Endothelial cell of umbilical vein (primary cell): ENCODE data around the gene PLEKHA7. TPM values are rescaled to one million over a fixed set of nuclear protein-coding genes. Genes with fewer than 3 reads are reported as not detected.

Experiments
- BruUV-seq: library from RNA; stranded (reverse); fragments of 400-500 nt; replicated peaks from 2 replicates; lab custom pipeline; 2021; lab: Mats Ljungman, UMichigan
- CTCF ChIA-PET: fragments of 300-600, 350-600 bp; sonication (Branson Sonifier 250); formaldehyde crosslinking; loops from one replicate; lab custom pipeline; 2021; ENCODE audit warnings: antibody characterized with exemption, inconsistent platforms; lab: Charles Lee
- POLR2A ChIA-PET: fragments of 300-600, 350-600 bp; sonication (Branson Sonifier 250); formaldehyde crosslinking; loops from one replicate; lab custom pipeline; 2021; ENCODE audit warnings: antibody characterized with exemption, inconsistent platforms; lab: Charles Lee
- DNase-seq: peaks from one replicate; pipeline ENCODE4 v3.0.0-alpha.2; 2011; ENCODE audit warnings: low read depth, low spot score
- FAIRE-seq: peaks from 2 replicates; lab custom pipeline; 2011; peaks lifted over from hg19 to GRCh38; lab: Jason Lieb, UNC
- H2AFZ ChIP-seq: 2 replicates; pipeline ENCODE4 v1.6.0; 2012; ENCODE audit warnings: low read depth, low read length, control low read depth, inconsistent platforms
- H3K27ac ChIP-seq: 2 replicates; pipeline ENCODE4 v1.5.1; 2011; ENCODE audit warnings: low read depth, mild to moderate bottlenecking, control low read depth, low read length, moderate library complexity; ENCODE audit not compliant: insufficient read depth
- H3K27me3 ChIP-seq, 2 experiments: 2 replicates each; pipeline versions ENCODE4 v1.6.0 to v1.6.1; 2011; ENCODE audit warnings: low read length in 2 of 2, mixed read lengths in 1 of 2; ENCODE audit not compliant: control insufficient read depth in 2 of 2, insufficient read depth in 2 of 2
- H3K36me3 ChIP-seq, 2 experiments: 2 replicates in 1 of 2; 3 replicates in 1 of 2; pipeline ENCODE4 v1.5.1; 2011; ENCODE audit warnings: low read length in 2 of 2, mild to moderate bottlenecking in 1 of 2, moderate library complexity in 1 of 2; ENCODE audit not compliant: control insufficient read depth in 2 of 2, insufficient read depth in 2 of 2; ENCODE audit errors: extremely low read depth in 1 of 2
- H3K4me1 ChIP-seq: 3 replicates; pipeline ENCODE4 v1.5.1; 2011; ENCODE audit warnings: mild to moderate bottlenecking, low read length; ENCODE audit not compliant: control insufficient read depth, insufficient read depth; ENCODE audit errors: extremely low read depth
- H3K4me2 ChIP-seq: 2 replicates; pipeline ENCODE4 v1.6.1; 2011; ENCODE audit warnings: low read length, control low read depth, mixed read lengths; ENCODE audit not compliant: insufficient read depth
- H3K4me3 ChIP-seq, 3 experiments: fragments of 200-600 bp in 1 of 3; sonication (generic), shearing (Covaris generic) in 1 of 3; replicated peaks in 1 of 3; 2 replicates each; pipeline ENCODE4 v1.5.1; 2011 to 2016; ENCODE audit warnings: control low read depth in 3 of 3, low read length in 3 of 3, mild to moderate bottlenecking in 2 of 3, inconsistent platforms in 1 of 3, low read depth in 1 of 3, moderate library complexity in 1 of 3; ENCODE audit not compliant: insufficient read depth in 1 of 3
- H3K79me2 ChIP-seq: 2 replicates; pipeline ENCODE4 v1.6.0; 2012; ENCODE audit warnings: low read length, inconsistent platforms; ENCODE audit not compliant: control insufficient read depth, insufficient read depth
- H3K9ac ChIP-seq: replicated peaks from 2 replicates; pipeline ENCODE3; 2011; ENCODE audit warnings: low read length, control low read depth; ENCODE audit not compliant: insufficient read depth; ENCODE audit errors: extremely low read depth
- H3K9me1 ChIP-seq: replicated peaks from 3 replicates; pipeline ENCODE4 v1.6.0; 2011; ENCODE audit warnings: mild to moderate bottlenecking, low read length; ENCODE audit not compliant: control insufficient read depth, insufficient read depth; ENCODE audit errors: extremely low read depth
- H3K9me3 ChIP-seq: replicated peaks from 2 replicates; pipeline ENCODE4 v1.5.1; 2012; ENCODE audit warnings: low read length, inconsistent platforms; ENCODE audit not compliant: control insufficient read depth, insufficient read depth
- H4K20me1 ChIP-seq: replicated peaks from 2 replicates; pipeline ENCODE3; 2011; ENCODE audit warnings: mild to moderate bottlenecking, low read length; ENCODE audit not compliant: control insufficient read depth, insufficient read depth; ENCODE audit errors: extremely low read depth
- CTCF ChIP-seq, 2 donors: IDR thresholded peaks; 1 replicate in 1 of 2; 2 replicates in 1 of 2; pipeline ENCODE4 v1.5.1; 2011; ENCODE audit warnings: low read length in 2 of 2, mild to moderate bottlenecking in 2 of 2, moderate library complexity in 2 of 2, control low read depth in 1 of 2, inconsistent platforms in 1 of 2, low read depth in 1 of 2; ENCODE audit not compliant: insufficient read depth in 1 of 2; ENCODE audit errors: extremely low read depth in 1 of 2
- EZH2 ChIP-seq: IDR thresholded peaks from 2 replicates; pipeline ENCODE4 v1.6.1; 2012; ENCODE audit warnings: borderline replicate concordance, low read depth, mild to moderate bottlenecking, moderate library complexity, low read length, inconsistent platforms; ENCODE audit not compliant: severe bottlenecking
- FOS ChIP-seq: IDR thresholded peaks from 2 replicates; pipeline ENCODE4 v1.6.1; 2011; ENCODE audit warnings: mild to moderate bottlenecking, low read length, moderate library complexity, borderline replicate concordance; ENCODE audit not compliant: insufficient read depth
- GATA2 ChIP-seq: IDR thresholded peaks from 2 replicates; pipeline ENCODE4 v1.7.0; 2011; ENCODE audit warnings: low read depth, mild to moderate bottlenecking, moderate library complexity, mixed read lengths, low read length; ENCODE audit not compliant: insufficient read length, insufficient read depth
- JUN ChIP-seq: IDR thresholded peaks from 2 replicates; pipeline ENCODE4 v1.6.1; 2011; ENCODE audit warnings: borderline replicate concordance, low read depth; ENCODE audit not compliant: insufficient read length, insufficient read depth
- MYC ChIP-seq: IDR thresholded peaks from one replicate; pipeline ENCODE4 v1.6.1; 2011; ENCODE audit warnings: mild to moderate bottlenecking, low read depth, low read length
- POLR2A ChIP-seq: IDR thresholded peaks from 2 replicates; pipeline ENCODE4 v1.6.1; 2012; ENCODE audit warnings: low read depth, mild to moderate bottlenecking, control low read depth, low read length
- POLR2AphosphoS5 ChIP-seq: IDR thresholded peaks from 2 replicates; pipeline ENCODE4 v1.6.1; 2012; ENCODE audit warnings: low read depth, mild to moderate bottlenecking, control low read depth, low read length, moderate library complexity; ENCODE audit not compliant: insufficient read depth
- dilution Hi-C: fragments of 300-500 bp; cut with MboI; formaldehyde crosslinking; loops from one replicate; pipeline ENCODE4 v1.15.0; 2019; ENCODE audit warnings: low sequenced_read_pairs; ENCODE audit not compliant: extremely low pct_ligation_motif_present
- intact Hi-C: fragments of 100-400 bp; cut with micrococcal nuclease; formaldehyde crosslinking; loops from one replicate; pipeline ENCODE4 v1.10.0; 2022
- polyA plus RNA-seq, 4 experiments: library from polyadenylated mRNA; depleted of rRNA in 3 of 4; stranded (reverse) in 3 of 4; unstranded in 1 of 4; fragments of >200 nt; gene quantifications; 2 replicates each; pipeline versions ENCODE4 v1.2.1 to v1.2.3, GENCODE V29; 2011 to 2012; ENCODE audit warnings: missing spikeins in 1 of 4
- total RNA-seq: library from RNA; stranded (reverse); gene quantifications from 2 replicates; pipeline ENCODE4 v1.2.3, GENCODE V29; 2021
- TF ChIP-seq, protein P1 (sequence below): IDR thresholded peaks from 2 replicates; pipeline ENCODE4 v1.6.1; 2011; ENCODE audit not compliant: insufficient read depth, insufficient read length

The PLEKHA7 gene
- total and polyA plus RNA-seq, 2 donors (not counting 3 experiments of a cell fraction or from before 2014, with no cell fraction given), result 1.7 to 3.8 TPM

DNA sequence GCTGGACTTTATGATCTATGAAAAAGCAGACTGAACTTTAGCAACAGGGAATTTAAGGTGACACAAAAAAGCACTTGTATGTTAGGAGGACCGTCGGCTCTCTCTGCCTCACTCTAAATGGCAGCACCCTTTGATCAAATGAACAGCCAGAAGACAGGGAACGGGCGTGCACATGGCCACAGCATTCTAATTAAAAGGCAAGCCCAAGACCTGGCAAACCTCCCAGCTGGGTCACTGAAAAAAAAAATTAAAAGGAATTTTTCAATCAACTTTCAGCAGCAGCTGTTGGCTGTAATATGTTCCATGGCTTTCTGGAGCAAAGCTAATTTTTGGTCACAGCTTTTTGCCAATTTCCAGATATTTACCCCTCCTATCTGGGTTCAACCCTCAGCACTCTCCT, 159.2 kb downstream of the PLEKHA7 start:
- peaks cover 0 to 1% of the 10 kb centered on the region in 2 experiments for H3K27me3 ChIP-seq
- H3K36me3 ChIP-seq, result no peaks in the 10 kb centered on the region
- no peaks in the 10 kb centered on the region for H3K9me3 ChIP-seq
- no peak overlapping the region for H3K9ac ChIP-seq
- dilution Hi-C loops (no loop called here), intact Hi-C loops (no loop called here)
- BruUV-seq, result no TSS peak
- FAIRE-seq (no peak), DNase-seq (no peak)
- TF ChIP-seq CTCF (IDR thresholded peaks at IDR 0.05; ENCODE audit: extremely low read depth in 1 of 2, insufficient read depth in 1 of 2, low read depth in 1 of 2, low read length in 2 of 2), result no peak
- no peak for TF ChIP-seq POLR2A
- TF ChIP-seq EZH2, result no peak
- no peak for TF ChIP-seq FOS
- TF ChIP-seq, protein P1, sequence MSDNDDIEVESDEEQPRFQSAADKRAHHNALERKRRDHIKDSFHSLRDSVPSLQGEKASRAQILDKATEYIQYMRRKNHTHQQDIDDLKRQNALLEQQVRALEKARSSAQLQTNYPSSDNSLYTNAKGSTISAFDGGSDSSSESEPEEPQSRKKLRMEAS, result no peak
- TF ChIP-seq MYC, result no peak
- no peak for TF ChIP-seq POLR2AphosphoS5
- no peak for TF ChIP-seq GATA2
- no peak for TF ChIP-seq JUN
- peaks cover 5% of the 10 kb centered on the region for H3K4me1 ChIP-seq
- no peak overlapping the region for H2AFZ ChIP-seq
- no peak overlapping the region for H3K4me3 ChIP-seq
- H3K27ac ChIP-seq, result no peak overlapping the region
- H3K4me2 ChIP-seq, result no peak overlapping the region
- H3K9me1 ChIP-seq, result no peaks in the 10 kb centered on the region
- ChIA-PET POLR2A (no interaction called here), CTCF (interaction anchor here (1.3 to 1.8 kb wide), 3 partner anchors 35 to 208 kb away, joined by 3 to 4 read pairs (median 4); no protein-coding TSS in a partner anchor)
- no peaks in the 10 kb centered on the region for H4K20me1 ChIP-seq
- H3K79me2 ChIP-seq, result no peaks in the 10 kb centered on the region
